Brain microvascular endothelial cell (primary cell): Measurements from ENCODE around the gene CD163.

Experiments
- DNase-seq: peaks from one replicate; pipeline ENCODE4 v3.0.0-alpha.2; 2020
- H3K27ac ChIP-seq: fragments of 250-450 bp; sonication (Bioruptor Pico); 2 replicates; pipeline ENCODE4 v1.5.1; 2020; ENCODE audit warnings: mild to moderate bottlenecking, moderate library complexity
- H3K27me3 ChIP-seq: fragments of 250-450 bp; sonication (Bioruptor Pico); replicated peaks from 2 replicates; pipeline ENCODE4 v1.5.1; 2020; ENCODE audit warnings: mild to moderate bottlenecking
- H3K36me3 ChIP-seq: fragments of 250-450 bp; sonication (Bioruptor Pico); replicated peaks from 2 replicates; pipeline ENCODE4 v1.5.1; 2020; ENCODE audit warnings: mild to moderate bottlenecking
- H3K4me3 ChIP-seq: 2 replicates; pipeline ENCODE4 v1.5.1; 2011; ENCODE audit warnings: low read depth, mild to moderate bottlenecking, control low read depth, low read length, moderate library complexity
- CTCF ChIP-seq: IDR thresholded peaks from 2 replicates; pipeline ENCODE4 v1.5.1; 2011; ENCODE audit warnings: low read depth, mild to moderate bottlenecking, moderate library complexity, low read length, control low read depth, inconsistent platforms; ENCODE audit errors: missing control alignments
- in situ Hi-C: cut with HindIII; loops from 2 replicates; pipeline ENCODE4 v1.10.0; 2017; ENCODE audit warnings: low sequenced_read_pairs, low pct_ligation_motif_present

Gene CD163

GRCh38 chr12:7495136-7495535, 8.4 kb downstream of the CD163 start:
- no peak for TF ChIP-seq CTCF
- DNase-seq, result no peak
- Histone ChIP-seq H3K27ac (no peak overlapping the region), H3K36me3 (no peaks in the 10 kb centered on the region), H3K27me3 (no peaks in the 10 kb centered on the region), H3K4me3 (no peak overlapping the region)
- in situ Hi-C loops, result no loop called here

DNA sequence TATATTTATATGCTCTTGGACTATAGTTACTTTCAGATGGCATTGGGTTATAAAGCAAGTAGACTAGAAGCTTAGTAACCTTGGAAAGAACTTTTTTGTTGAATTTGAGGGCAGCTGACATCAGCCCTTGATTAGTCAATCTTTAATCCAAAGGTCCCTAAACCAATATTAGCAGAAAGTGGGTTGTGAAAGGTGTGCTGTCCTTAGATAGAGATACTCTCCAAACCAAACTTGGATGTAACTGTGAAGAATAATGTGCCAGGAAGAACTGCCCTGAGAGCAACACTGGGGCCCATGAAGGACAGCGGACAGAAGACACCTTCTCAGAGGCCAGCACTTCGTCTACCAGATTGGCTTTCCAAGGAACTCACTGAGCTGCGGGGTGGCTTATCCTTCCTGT, 10.6 kb downstream of the CD163 start:
- no peak for DNase-seq
- in situ Hi-C loops, result no loop called here
- no peak overlapping the region for H3K27ac ChIP-seq
- H3K36me3 ChIP-seq, result no peaks in the 10 kb centered on the region
- H3K4me3 ChIP-seq, result no peak overlapping the region
- no peak for TF ChIP-seq CTCF
- no peaks in the 10 kb centered on the region for H3K27me3 ChIP-seq

- Histone ChIP-seq H3K36me3 (no peaks in the 10 kb centered on the region), H3K4me3 (no peak overlapping the region), H3K27me3 (no peaks in the 10 kb centered on the region), H3K27ac (no peak overlapping the region)
- DNase-seq, result no peak
- no peak for TF ChIP-seq CTCF
- in situ Hi-C loops, result no loop called here
Measured at GRCh38 chr12:7486512-7486911, 17.1 kb downstream of the CD163 start.

GRCh38 chr12:7485095-7485494, 18.5 kb downstream of the CD163 start:
- TF ChIP-seq CTCF, result no peak
- in situ Hi-C loops, result no loop called here

DNA sequence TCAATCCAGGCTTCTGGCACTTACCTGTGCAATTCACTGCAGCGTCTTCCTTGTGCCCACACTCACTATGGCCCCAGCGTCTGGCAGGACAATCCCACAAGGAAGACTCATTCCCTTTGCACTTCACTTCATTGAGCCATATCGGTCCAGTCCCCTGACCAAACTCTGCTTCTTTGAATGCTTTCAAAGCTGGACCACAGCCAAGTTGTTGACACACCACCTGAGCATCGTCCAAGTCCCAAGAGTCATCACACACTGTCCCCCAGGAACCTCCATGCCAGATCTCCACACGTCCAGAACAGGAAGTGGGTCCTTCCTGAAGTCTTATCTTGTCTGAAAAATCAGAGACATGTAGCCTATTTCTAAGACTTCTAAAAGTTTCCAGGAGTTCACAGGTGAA, 20.2 kb downstream of the CD163 start:
- in situ Hi-C loops, result no loop called here
- no peak for TF ChIP-seq CTCF

More at GRCh38 chr12:7485095-7485494, 18.5 kb downstream of the CD163 start:
- no peaks in the 10 kb centered on the region for H3K36me3 ChIP-seq
- H3K27me3 ChIP-seq, result no peaks in the 10 kb centered on the region
- DNase-seq, result no peak
- no peak overlapping the region for H3K4me3 ChIP-seq
- H3K27ac ChIP-seq, result no peak overlapping the region

GRCh38 chr12:7479771-7480170, 23.8 kb downstream of the CD163 start:
- in situ Hi-C loops, result no loop called here
- no peaks in the 10 kb centered on the region for H3K27me3 ChIP-seq
- no peak for TF ChIP-seq CTCF

More for the DNA sequence above, 20.2 kb downstream of the CD163 start:
- H3K27me3 ChIP-seq, result no peaks in the 10 kb centered on the region
- H3K27ac ChIP-seq, result no peak overlapping the region
- no peak for DNase-seq
- no peak overlapping the region for H3K4me3 ChIP-seq
- H3K36me3 ChIP-seq, result no peaks in the 10 kb centered on the region

More at GRCh38 chr12:7479771-7480170, 23.8 kb downstream of the CD163 start:
- no peak for DNase-seq
- H3K27ac ChIP-seq, result no peak overlapping the region
- H3K36me3 ChIP-seq, result no peaks in the 10 kb centered on the region
- no peak overlapping the region for H3K4me3 ChIP-seq
